Left cardiac atrium (tissue), 4 donors: ENCODE measurements around the gene MPV17L2. TPM values are rescaled to one million over a fixed set of nuclear protein-coding genes. Genes with fewer than 3 reads are reported as not detected.

Source experiments
- ATAC-seq, 2 donors: fragments of 200-7000 bp; cut with Tn5 transposase; one replicate each; pipeline ENCODE4 v1.9.1; 2020; ENCODE audit warnings: mild to moderate bottlenecking in 2 of 2, moderate library complexity in 2 of 2
- DNase-seq: peaks from one replicate; pipeline ENCODE4 v3.0.0-alpha.2; 2020
- intact Hi-C, 2 donors: fragments of 100-400 bp; cut with DNase I; formaldehyde crosslinking; loops; one replicate each; pipeline versions ENCODE4 v1.14.1 to v1.15.1; 2022 to 2023
- total RNA-seq, 2 donors: library from RNA; stranded (reverse); fragmentation: NEBNext Ultra II Directional; extraction: Animal tissue kit (Norgen Biotek cat#: 25700); gene quantifications; one replicate each; pipeline ENCODE4 v1.2.1, GENCODE V29; 2021
- donor health status: DM: no; HTN: yes; CAD: no.
- donor health status: DM: no; HTN: yes; CAD: no; lungs with severe emphysema.
- donor health status: DM: yes; HTN: yes; CAD: no.
- donor health status: Dilated cardiomyopathy.

MPV17L2 gene
- total RNA-seq, 2 donors from 2014 or later = 8.7 to 13.4 TPM

- DNase-seq = no peak
- intact Hi-C loops = no loop called here
- no peak for ATAC-seq
These were observed 32.3 kb downstream of the MPV17L2 start for GRCh38 chr19:18225355-18225701.

- ATAC-seq (peak; percentile 5 to 7), DNase-seq (peak; percentile 49)
- intact Hi-C loops = no loop called here
These were observed 32.9 kb downstream of the MPV17L2 start, which contains the start of gene PDE4C for GRCh38 chr19:18225702-18226468. PDE4C (minus strand) TSS chr19:18226438; CDS start chr19:18226415, 23 bp downstream.

DNA sequence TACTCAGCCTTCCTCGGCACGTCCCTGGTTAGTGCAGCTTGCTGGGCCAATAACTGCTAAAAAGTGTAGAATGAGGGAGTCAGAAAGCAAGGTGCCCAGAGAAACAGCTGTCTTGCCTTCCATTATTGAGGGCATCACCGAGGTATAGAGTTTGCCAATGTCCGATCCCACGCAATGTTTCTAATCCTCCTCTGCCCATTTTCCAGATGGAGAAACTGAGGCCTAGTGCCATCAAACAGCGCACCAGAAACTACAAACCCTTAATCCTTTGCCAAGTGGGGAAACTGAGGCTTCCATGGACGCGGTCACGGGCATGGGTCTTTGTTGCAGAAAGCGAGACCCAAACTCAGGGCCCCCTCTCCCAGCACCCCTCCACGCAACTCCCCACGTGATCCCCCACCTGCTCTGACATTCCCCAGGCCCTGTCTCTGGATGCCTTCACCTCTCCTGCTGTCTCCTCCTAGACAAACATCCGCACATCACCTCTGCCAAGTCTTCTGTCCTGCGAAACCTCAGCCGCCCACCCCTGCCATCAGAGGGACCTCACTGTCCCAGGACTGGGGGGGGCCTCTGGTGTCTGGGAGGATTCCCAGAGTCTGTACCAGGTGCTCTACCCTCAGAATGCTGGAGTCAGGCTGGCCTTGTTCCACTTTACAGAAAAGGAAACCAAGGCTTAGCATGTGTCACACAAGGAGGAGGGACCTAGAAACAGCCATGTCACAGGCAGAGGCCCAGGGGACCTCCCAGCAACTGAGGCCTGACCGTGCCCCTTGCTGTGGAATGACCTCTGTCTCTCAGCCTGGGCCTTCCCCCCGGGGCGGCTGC, 34.1 kb downstream of the MPV17L2 start:
- intact Hi-C loops = no loop called here
- DNase-seq = no peak
- no peak for ATAC-seq

DNA sequence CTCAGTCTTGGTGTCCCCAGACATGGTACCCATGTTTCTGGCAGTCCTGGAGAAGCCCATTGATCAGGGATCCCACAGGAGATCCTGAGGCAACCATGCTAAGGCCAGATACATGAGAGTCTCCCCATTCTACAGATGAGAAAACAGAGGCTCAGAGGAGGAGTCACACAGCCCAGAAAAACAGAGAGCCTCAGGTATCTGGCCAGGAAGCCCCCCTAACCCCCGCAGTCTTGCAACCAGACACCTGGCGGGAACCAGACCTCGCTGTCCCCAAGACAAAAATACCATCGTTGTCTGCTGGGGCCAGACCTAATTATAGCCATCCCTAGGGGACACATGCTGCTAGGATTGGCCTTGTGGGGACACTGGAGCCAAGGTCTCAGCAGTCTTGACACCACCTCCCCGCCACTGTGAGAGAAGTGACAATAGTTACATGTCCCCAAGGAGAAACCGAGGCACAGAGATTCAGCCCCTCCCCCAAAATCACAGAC, 34.8 kb downstream of the MPV17L2 start:
- ATAC-seq (no peak), DNase-seq (no peak)
- intact Hi-C loops = no loop called here

DNA sequence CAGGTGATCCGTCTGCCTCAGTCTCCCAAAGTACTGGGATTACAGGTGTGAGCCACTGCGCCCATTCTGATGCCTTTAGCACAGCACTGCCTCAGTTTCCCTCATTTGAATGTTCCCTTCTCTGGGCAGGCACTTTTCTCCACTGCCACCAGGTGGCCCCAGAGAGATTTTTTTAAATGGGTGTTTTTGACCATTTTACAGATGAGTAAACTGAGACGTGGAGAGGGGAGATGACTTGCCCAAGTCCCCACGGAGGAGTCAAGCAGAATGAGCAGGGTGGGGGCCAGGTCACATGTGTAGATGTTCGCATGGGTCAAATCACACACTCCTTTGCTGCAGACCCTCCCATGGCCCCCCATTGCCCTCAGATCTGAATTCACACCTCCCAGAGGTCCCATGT, 36.5 kb downstream of the MPV17L2 start:
- ATAC-seq (no peak), DNase-seq (no peak)
- intact Hi-C loops = no loop called here

DNA sequence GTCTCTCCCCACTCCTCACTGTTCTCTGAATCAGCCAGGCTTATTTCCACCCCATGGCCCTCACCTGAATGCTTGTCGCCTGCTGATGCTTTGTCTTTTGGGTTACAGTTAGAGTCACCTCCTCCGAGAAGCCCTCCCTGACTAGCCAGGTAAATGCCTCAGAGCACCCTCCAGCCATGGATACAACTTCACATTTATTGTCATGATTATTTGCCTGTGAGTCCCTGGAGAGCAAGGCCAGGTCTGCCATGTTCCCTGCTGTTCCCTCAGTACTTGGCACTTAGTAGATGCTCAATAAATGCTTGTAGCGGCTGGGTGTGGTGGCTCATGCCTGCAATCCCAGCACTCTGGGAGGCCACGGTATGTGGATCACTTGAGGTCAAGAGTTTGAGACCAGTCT, 36.9 kb downstream of the MPV17L2 start:
- intact Hi-C loops = no loop called here
- DNase-seq (no peak), ATAC-seq (no peak)

DNA sequence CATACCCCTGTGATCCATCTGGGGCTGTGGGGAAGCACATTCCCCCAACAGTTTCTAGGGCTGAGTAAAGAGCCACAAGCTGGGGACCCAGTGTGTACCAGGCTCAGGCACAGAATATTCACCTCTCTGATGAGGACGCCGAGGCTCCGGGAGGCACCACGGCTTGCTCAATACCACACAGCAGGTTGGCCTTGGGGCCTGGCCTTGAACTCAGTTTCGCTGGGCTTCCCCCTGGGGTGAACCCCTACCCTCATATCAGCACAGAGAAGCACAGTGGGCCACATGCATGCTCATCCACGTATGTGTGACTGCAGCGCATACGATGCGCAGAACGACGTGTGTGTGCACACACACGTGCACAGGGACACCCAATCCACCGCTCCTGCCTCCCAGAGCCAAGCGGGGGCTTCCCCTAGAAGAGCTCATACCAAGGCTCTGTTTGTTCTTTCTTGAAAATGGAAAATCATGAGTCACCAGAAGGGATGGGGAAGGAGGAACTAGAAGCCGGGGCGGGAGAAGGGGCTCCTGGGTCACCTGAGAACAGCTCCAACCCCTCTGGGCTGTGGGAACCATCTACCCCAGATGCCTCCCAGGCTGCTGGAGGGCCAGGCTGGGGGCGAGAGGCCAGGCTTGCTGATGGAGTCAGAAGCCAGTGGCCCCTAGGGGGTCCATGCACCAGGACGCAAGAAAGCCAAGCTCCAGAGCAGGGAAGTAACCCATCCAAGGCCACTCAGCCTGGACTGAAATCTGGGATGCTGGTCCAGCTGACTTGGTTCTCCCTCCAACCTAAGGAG, 38.1 kb downstream of the MPV17L2 start:
- DNase-seq (no peak), ATAC-seq (no peak)
- intact Hi-C loops = no loop called here

- no peak for DNase-seq
- ATAC-seq = no peak
- intact Hi-C loops = no loop called here
These were observed 38.8 kb downstream of the MPV17L2 start for GRCh38 chr19:18231775-18232174.

- intact Hi-C loops = no loop called here
- no peak for ATAC-seq
- no peak for DNase-seq
These were observed 39.7 kb downstream of the MPV17L2 start for GRCh38 chr19:18232540-18233223.

DNA sequence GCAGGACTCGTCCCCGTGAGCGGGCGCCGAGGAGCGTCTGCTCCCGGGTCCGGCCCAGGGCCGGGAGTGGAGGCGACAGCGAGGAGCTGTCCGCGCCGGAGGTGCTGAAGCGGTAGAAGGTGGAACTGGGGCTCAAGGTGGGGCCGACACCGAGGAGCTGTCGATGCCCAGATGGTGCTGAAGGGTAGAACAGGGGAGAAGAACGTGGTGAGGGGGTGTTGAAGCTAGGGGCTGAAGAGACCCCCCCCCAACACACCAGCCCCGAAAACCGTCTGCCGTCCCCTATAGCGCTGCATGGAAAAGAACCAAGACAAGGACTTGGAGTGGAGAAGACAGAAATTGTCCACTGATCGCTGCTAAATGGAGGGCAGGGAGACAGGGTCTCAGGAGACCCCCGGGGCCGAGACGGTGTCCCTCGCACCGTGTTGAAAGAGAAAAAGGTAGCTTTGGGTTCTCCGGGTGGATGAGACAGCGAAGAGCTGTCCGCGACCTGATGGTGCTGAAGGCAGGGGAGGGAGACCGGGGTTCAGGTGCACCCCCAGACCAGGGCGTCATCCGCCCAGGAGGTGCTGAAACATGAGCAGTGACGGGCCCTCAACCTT, 40.3 kb downstream of the MPV17L2 start:
- intact Hi-C loops = no loop called here
- DNase-seq = no peak
- ATAC-seq = peak; percentile 56 to 68

DNA sequence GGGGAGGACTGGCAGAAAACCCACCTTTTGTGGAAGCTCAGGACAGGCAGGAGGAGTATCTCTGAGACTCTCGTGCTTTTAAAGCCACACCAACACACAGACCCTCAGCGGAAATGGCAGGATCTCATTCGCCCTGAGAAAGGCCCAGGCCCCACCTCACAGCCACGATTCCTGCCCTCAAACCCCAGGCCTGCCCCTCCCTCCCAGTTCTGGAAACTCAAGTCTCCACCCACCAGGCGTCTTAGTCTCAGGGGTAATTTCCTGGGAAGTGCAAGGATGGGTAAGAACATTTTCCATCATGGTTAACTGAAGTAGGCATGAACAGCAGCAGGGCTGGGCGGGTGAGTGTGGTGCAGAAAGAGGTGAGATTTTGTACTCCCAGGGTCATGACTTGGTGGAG, 41.2 kb downstream of the MPV17L2 start:
- DNase-seq (no peak), ATAC-seq (no peak)
- intact Hi-C loops = no loop called here

- intact Hi-C loops = no loop called here
- ATAC-seq (no peak), DNase-seq (no peak)
These were observed 46.3 kb downstream of the MPV17L2 start for GRCh38 chr19:18239303-18239702.

- intact Hi-C loops = no loop called here
- DNase-seq (no peak), ATAC-seq (no peak)
These were observed 52.3 kb downstream of the MPV17L2 start for GRCh38 chr19:18245297-18245696.

Other genes starting within 250 kb of the MPV17L2 start
- 1 to 10 TPM; 1.7 to 1.8 TPM for gene KCNN1, start 226.1 kb upstream of the MPV17L2 start, total RNA-seq
- gene ARRDC2, start 185.0 kb upstream of the MPV17L2 start, total RNA-seq = 10 to 100 TPM; 14.8 to 21.6 TPM
- gene IL12RB1, start 106.3 kb upstream of the MPV17L2 start, total RNA-seq = 1 to 10 TPM; 1.2 to 1.6 TPM
- 1 to 10 TPM; 5.5 to 7.9 TPM for gene MAST3, start 95.4 kb upstream of the MPV17L2 start, total RNA-seq
- 10 to 100 TPM; 22.1 to 24.5 TPM for gene PIK3R2, start 40.1 kb upstream of the MPV17L2 start, total RNA-seq
- gene IFI30, start 19.4 kb upstream of the MPV17L2 start, total RNA-seq = 10 to 100 TPM; 43.7 to 68.9 TPM
- 10 to 100 TPM; 23.8 to 29.2 TPM for gene RAB3A, start 10.8 kb downstream of the MPV17L2 start, total RNA-seq
- gene PDE4C, start 33.2 kb downstream of the MPV17L2 start, total RNA-seq = under 1 TPM in 1 of 2 donors, not detected in 1; 0.55 TPM
- gene IQCN, start 81.2 kb downstream of the MPV17L2 start, total RNA-seq = 1 to 10 TPM in 1 of 2 donors, under 1 TPM in 1; 0.91 to 1.3 TPM
- gene JUND, start 88.4 kb downstream of the MPV17L2 start, total RNA-seq = 100 to 1,000 TPM; 122 to 169 TPM
- gene LSM4, start 129.9 kb downstream of the MPV17L2 start, total RNA-seq = 10 to 100 TPM; 68.9 to 79.0 TPM
- gene PGPEP1, start 147.4 kb downstream of the MPV17L2 start, total RNA-seq = 10 to 100 TPM; 27.5 to 34.7 TPM
- gene GDF15, start 192.9 kb downstream of the MPV17L2 start, total RNA-seq = 1 to 10 TPM in 1 of 2 donors, under 1 TPM in 1; 0.50 to 1.5 TPM
- 1 to 10 TPM; 4.9 to 8.7 TPM for gene LRRC25, start 204.4 kb downstream of the MPV17L2 start, total RNA-seq
- gene SSBP4, start 226.2 kb downstream of the MPV17L2 start, total RNA-seq = 10 to 100 TPM; 37.4 to 49.3 TPM
- gene ISYNA1, start 244.9 kb downstream of the MPV17L2 start, total RNA-seq = 10 to 100 TPM; 29.2 to 44.6 TPM